ENCODE measurements around the gene SH2D5. TPM values are rescaled to one million over a fixed set of nuclear protein-coding genes. Genes with fewer than 3 reads are reported as not detected.

Gene SH2D5
- total RNA-seq, 1 experiment from 2014 or later = 8.7 TPM

DNA sequence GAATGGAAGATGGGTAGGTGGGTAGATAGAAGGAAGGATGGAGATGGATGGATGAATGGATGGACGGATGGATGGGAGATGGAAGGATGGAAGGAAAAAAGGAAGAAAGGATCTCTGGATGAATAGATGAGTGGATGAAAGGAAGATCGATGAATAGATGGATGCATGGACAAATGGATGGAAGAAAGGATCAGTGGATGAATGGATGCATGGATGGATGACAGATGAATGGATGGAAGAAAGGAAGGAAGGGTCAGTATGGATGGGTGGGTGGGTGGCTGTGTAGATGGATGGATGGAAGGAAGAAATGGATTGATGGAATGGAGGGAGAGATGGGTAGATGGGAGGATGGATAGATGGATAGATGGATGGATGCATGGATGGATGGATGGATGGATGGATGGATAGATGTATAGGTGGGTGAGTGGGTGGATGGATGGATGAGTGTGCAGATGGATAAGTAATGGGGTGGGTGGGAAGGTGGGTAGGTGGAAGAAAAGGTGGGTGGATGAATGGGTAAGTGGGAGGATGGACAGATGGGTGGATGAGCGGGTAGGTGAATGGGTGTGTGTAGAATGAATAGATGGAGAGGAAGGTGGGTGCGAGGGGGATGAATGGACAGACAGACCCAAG is 29.3 kb downstream of the SH2D5 start:
- Histone ChIP-seq H3K27me3 (ENCODE audit: insufficient read depth, low read length) (no peaks in the 10 kb centered on the region), H2AK5ac (ENCODE audit: insufficient read length, low read length) (no peak overlapping the region), H3K23ac (ENCODE audit: insufficient read length, low read depth, low read length) (no peak overlapping the region), H2BK20ac (ENCODE audit: low read depth, low read length, poor library complexity, severe bottlenecking) (no peak overlapping the region), H3K18ac (ENCODE audit: insufficient read length, low read depth, low read length) (no peak overlapping the region), H3K9ac (ENCODE audit: extremely low read depth, insufficient read length, low read length) (no peak overlapping the region), H3T11ph (ENCODE audit: low read length) (no peak overlapping the region), H3K27ac (ENCODE audit: insufficient read length, low read depth, low read length) (no peak overlapping the region), H4K5ac (ENCODE audit: insufficient read length, low read depth, low read length) (no peak overlapping the region), H4K20me1 (ENCODE audit: control insufficient read depth, insufficient read depth, insufficient read length) (no peaks in the 10 kb centered on the region), H3K79me2 (ENCODE audit: insufficient read depth, low read length) (no peaks in the 10 kb centered on the region), H3K56ac (ENCODE audit: insufficient read length, low read depth, low read length) (no peak overlapping the region), H3K9me3 (ENCODE audit: control insufficient read depth, low read depth, low read length) (no peaks in the 10 kb centered on the region), H4K8ac (replicated peaks; ENCODE audit: insufficient read length, low read depth, low read length) (no peak overlapping the region), H2BK12ac (ENCODE audit: insufficient read length, low read depth, low read length) (no peak overlapping the region), H4K91ac (ENCODE audit: insufficient read length, low read depth, low read length) (no peak overlapping the region), H3K4ac (ENCODE audit: low read depth, low read length) (no peak overlapping the region), H2BK120ac (ENCODE audit: low read depth, low read length, poor library complexity, severe bottlenecking) (no peak overlapping the region), H3K79me1 (ENCODE audit: insufficient read depth, low read depth, low read length, poor library complexity, severe bottlenecking) (no peaks in the 10 kb centered on the region), H2AFZ (ENCODE audit: low read length) (no peak overlapping the region), H3K23me2 (ENCODE audit: insufficient read length, low read depth, low read length, poor library complexity, severe bottlenecking) (peaks cover 2% of the 10 kb centered on the region), H3K4me1 (ENCODE audit: insufficient read depth, low read length) (no peaks in the 10 kb centered on the region), H2BK5ac (ENCODE audit: insufficient read length, low read length) (no peak overlapping the region), H3K4me2 (ENCODE audit: insufficient read depth, insufficient read length, low read length) (no peak overlapping the region), H2BK15ac (ENCODE audit: low read depth, low read length) (no peak overlapping the region), H3K14ac (ENCODE audit: insufficient read depth, low read length) (no peak overlapping the region)
- 100% methylated on average over 4 of the region's 4 CpGs for WGBS (ENCODE audit: extremely low coverage, insufficient read length, low lambda C conversion rate)
- H3K27me3 Mint-ChIP-seq (ENCODE audit: low read depth) = peaks cover 5% of the 10 kb centered on the region
- H3K27ac Mint-ChIP-seq = no peak overlapping the region
- H3K4me1 Mint-ChIP-seq = no peaks in the 10 kb centered on the region; a peak in 1 of 4 replicates
- DNase-seq = no peak
- TF ChIP-seq, protein P1, sequence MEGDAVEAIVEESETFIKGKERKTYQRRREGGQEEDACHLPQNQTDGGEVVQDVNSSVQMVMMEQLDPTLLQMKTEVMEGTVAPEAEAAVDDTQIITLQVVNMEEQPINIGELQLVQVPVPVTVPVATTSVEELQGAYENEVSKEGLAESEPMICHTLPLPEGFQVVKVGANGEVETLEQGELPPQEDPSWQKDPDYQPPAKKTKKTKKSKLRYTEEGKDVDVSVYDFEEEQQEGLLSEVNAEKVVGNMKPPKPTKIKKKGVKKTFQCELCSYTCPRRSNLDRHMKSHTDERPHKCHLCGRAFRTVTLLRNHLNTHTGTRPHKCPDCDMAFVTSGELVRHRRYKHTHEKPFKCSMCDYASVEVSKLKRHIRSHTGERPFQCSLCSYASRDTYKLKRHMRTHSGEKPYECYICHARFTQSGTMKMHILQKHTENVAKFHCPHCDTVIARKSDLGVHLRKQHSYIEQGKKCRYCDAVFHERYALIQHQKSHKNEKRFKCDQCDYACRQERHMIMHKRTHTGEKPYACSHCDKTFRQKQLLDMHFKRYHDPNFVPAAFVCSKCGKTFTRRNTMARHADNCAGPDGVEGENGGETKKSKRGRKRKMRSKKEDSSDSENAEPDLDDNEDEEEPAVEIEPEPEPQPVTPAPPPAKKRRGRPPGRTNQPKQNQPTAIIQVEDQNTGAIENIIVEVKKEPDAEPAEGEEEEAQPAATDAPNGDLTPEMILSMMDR (conservative IDR thresholded peaks at IDR 0.05) = no peak
- no peaks in the 10 kb centered on the region for H3K9me3 Mint-ChIP-seq
- H3K4me3 Mint-ChIP-seq = no peak overlapping the region
- H3K36me3 Mint-ChIP-seq (ENCODE audit: insufficient read depth in 1 of 3, low read depth in 3 of 3) = peaks cover 3 to 24% (median 8%) of the 10 kb centered on the region in 3 experiments; a peak in 5 of 7 replicates

All from H9 (cell line).